NCI-H146 treated with DMSO at 0.1 percent for 48 hours (cell line): ENCODE data around the gene GOLGA8A.
"Not testable (repeated sequence)": the region's sequence is repeated elsewhere in the genome, so short reads cannot be mapped to it uniquely, and the experiment has no call there.

Experiments
- DNase-seq: peaks from one replicate; lab custom pipeline; 2025; ENCODE audit not compliant: unreplicated experiment; lab: John Stamatoyannopoulos, UW

GOLGA8A gene, protein sequence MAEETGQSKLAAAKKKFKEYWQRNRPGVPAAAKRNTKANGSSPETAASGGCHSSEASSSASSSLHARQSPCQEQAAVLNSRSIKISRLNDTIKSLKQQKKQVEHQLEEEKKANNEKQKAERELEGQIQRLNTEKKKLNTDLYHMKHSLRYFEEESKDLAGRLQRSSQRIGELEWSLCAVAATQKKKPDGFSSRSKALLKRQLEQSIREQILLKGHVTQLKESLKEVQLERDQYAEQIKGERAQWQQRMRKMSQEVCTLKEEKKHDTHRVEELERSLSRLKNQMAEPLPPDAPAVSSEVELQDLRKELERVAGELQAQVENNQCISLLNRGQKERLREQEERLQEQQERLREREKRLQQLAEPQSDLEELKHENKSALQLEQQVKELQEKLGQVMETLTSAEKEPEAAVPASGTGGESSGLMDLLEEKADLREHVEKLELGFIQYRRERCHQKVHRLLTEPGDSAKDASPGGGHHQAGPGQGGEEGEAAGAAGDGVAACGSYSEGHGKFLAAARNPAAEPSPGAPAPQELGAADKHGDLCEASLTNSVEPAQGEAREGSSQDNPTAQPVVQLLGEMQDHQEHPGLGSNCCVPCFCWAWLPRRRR

DNA sequence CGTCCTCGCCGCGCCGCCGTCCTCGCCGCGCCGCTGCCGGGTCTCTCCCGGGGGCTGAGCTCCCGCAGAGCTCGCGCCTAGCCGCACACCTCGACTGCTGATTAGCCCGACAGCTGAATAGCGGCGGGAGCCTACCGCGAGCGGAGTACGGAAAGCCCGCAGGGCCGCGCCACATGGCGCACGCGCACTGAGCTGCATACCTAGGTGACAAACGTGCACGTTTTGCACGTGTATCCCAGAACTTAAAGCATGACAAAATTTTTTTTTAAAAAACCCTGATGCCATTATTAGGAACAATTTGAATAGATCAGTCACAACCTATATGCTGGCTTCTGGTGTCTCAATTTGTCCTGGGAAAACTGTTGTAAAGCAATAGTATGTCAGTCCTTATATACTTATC, at the start of gene GOLGA8A:
Gene GOLGA8A (minus strand): TSS at position 122 of the 400 bp plus-strand sequence. CDS start 48,117 bp downstream, outside the sequence.
- peak; percentile 41 for DNase-seq

DNA sequence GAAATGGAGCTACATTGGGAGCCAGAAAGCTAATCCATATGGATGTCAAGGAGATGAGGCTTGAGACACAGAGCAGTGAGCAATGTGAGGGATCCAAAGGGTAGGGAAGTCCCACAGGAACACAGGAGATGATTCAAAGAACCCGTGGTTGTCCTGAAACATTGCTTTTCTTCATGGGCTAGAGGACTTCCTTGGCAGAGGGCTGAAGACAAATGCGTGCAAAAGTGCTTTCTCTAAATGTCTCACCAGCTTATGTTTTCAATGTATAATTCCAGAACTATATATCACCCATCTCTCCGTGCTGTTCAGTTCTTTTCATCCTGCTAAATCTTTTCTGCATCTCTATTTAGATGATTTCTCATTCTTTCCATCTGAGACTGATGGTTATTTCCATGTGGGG, 46.0 kb upstream of the GOLGA8A start:
- DNase-seq: no peak

DNA sequence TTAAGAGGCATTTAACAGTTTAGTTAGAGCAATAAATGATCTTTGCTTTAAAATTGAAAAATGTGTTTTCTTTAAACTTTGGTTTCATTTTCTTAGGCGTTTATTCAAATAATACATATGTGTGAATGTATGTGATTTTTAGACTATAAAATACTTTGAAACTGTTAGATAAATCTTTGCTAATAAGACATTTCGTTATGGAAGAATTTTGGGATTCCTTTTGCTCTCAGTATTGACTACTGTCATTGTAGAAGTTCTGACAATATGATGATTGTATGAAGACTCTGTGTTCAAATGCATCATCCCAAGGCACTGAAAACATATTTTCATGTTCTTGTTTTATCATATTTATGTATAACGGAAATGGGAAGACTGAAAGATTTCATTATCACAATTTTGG, 43.8 kb upstream of the GOLGA8A start:
- no peak for DNase-seq

DNA sequence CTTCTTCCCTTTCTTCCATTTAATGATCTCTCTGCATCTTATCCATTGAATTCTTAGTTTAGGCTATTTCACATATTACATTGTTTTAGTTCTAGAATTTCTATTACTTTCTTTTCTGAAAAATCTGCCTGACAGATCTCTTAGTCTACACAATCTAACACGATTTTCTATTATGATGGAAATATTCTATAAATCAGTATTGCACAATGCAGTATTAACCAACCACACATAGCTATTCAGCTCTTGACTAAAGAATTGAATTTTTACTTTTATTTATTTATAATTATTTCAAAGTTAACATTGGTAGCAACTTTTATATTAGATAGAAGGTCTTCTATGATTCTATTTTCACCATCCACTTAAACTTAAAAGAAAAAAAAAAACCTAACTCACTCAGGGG, 36.2 kb upstream of the GOLGA8A start:
- no peak for DNase-seq

DNA sequence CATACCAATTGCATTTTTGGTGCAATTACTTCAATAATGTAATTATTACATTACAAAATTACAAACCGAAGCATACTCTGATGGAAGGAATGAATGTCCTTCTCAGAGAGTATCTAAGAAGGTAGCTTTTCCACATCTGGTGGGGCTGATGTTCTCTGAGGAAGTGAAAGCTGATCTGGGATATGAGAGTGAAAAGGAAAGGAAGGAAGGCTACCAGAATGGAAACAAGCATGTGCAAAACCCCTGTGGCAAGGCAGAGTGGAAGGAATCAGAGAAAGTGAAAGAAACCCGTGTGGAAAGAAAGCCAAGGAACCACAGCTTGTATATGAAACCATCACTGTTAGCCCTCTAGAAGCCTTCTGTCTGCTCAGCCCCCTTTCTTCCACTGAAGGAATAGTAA, 35.3 kb upstream of the GOLGA8A start:
- DNase-seq: no peak

DNA sequence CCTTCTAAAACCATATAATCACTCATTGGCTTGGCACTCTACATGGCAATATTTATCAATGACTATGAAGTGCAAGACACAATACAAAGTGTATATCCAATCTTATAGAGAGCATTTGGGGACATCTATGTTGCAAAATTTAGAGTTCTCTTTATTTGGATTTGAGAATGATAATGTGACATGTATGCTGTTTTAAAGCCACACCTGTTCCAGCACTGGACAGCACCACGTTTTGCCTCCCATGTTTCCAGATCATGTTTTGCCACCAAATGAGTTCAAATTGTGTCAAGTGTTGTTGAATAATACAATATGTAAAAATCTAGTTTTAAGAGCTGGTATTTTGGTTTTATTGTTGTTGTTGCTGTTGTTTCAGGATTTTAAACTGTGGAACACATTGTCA, 33.3 kb upstream of the GOLGA8A start:
- no peak for DNase-seq

DNA sequence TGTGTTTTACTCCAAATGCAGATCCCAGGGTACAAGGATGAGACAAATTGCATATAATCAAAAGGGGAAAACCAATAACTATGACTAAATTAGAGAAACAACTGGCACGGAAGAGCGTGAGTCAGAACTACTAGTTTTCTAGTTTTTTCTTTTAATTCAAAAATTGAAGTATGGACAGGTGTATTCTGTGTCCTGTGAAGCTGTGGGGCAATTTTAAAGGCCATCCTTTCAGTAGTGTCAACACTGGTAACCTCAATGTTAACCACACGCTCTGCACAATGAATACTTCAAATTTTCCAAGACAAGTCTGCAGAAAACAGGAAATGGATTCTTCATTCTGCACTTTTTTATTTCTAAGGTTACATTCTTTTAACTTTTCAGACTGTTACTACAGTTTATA, 32.5 kb upstream of the GOLGA8A start:
- no peak for DNase-seq

DNA sequence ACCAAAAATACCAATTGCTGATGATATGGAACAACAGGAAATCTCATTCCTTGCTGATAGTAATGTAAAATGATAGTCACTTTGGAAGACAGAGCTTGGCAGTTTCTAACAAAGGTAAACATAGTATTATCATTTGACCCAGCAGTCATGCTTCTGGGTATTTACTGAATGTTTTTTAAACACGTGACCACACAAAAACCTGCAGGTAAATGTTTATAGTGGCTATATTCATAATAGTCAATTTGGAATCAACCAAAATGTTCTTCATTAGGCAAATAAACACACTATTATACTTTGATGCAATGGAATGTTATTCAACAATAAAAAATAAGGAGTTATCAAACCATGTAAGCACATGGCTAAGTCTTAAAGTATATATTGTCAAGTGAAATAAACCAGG, 24.1 kb upstream of the GOLGA8A start:
- no peak for DNase-seq

DNA sequence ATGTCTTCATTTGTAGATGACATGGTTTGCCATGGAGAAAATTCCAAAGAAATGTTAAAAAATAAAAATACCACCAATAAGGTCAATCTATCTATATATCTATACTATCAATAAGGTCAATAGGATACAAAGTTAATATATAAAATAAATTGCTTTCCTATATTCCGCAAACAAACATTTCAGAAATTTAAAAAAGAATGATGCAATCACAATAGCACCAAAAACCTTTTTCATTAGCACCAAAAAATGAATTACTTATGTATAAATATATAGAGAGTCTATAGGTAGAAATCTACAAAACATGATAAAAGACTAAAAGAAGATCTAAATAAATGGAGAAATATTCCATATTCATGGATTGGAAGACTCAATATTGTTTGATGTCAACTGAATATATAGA, 22.8 kb upstream of the GOLGA8A start:
- DNase-seq: no peak

DNA sequence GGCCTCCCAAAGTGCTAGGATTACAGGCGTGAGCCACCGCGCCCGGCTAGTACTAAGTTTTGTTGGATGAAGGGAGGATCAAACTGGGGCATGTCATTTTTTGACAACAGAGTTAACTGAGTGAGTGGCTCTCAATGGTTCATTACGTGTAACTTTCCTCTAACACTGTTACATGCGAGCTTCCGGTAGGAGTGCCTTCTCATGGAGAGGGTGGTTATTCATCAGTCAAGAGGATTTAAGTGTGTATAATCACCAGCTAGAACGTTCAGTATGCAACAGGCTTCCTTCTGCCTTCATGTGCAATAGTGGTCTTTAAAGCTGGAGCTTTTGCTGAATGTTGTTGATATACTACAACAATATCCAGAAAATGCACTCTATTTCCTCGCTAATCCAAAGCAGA, 19.1 kb upstream of the GOLGA8A start:
- DNase-seq: no peak

DNA sequence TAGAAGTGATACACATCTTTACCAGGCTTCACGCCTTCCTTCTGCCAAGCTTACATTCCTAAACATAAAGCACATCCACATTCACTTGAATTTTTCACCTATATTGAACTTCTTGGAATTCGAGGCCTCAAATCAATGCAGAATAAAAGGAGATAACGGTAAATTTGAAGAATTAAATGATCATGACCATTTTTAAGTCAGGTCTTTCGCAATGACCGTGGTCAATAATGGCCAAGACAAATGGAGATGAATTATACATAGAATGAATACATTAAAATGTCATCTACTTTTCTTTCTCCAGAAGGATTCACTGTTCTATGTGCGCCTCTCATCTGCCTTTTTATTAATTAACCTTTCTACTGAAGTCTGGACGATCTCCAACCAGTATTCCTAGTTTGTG, 5.3 kb upstream of the GOLGA8A start:
- DNase-seq: no peak

DNA sequence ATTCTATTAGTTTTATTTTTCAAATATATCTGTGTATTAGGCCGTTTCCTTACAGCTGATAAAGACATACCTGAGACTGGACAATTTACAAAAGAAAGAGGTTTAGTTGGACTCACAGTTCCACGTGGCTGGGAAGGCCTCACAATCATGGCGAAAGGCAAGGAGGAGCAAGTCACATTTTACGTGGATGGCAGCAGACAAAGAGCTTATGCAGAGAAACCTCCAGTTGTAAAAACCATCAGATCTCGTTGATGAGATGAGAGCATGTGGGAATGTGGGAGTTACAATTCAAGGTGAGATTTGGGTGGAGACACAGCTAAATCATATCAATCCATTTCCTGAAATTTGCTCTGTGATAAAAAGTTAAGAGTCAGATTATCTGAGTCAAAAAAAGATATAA, 2.3 kb upstream of the GOLGA8A start:
- DNase-seq: no peak

DNA sequence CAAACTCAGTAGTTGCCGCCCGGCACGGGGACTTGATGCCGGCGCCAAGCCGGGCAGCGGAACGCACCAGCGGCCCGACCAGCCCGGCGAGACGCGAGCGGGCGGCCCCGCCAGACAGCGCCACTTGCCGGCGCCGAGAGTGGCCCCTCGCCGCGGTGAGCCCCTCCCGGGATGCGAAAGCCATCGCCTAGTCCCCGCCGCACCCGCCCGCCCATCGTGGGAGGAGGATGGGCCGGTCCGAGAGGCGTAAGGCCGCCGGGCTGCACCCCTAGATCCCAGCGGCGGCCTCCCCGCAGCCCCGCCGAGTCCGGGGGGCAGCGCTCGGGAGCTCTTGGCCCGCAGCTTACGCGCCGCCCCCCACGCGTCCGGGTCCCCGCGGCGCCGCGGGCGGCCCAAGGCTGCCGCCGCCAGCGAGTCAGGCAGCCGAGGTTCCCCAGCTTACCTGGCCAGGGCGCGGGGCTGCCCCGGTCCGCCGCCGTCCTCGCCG, 609 bp downstream of the GOLGA8A start:
- no peak for DNase-seq

DNA sequence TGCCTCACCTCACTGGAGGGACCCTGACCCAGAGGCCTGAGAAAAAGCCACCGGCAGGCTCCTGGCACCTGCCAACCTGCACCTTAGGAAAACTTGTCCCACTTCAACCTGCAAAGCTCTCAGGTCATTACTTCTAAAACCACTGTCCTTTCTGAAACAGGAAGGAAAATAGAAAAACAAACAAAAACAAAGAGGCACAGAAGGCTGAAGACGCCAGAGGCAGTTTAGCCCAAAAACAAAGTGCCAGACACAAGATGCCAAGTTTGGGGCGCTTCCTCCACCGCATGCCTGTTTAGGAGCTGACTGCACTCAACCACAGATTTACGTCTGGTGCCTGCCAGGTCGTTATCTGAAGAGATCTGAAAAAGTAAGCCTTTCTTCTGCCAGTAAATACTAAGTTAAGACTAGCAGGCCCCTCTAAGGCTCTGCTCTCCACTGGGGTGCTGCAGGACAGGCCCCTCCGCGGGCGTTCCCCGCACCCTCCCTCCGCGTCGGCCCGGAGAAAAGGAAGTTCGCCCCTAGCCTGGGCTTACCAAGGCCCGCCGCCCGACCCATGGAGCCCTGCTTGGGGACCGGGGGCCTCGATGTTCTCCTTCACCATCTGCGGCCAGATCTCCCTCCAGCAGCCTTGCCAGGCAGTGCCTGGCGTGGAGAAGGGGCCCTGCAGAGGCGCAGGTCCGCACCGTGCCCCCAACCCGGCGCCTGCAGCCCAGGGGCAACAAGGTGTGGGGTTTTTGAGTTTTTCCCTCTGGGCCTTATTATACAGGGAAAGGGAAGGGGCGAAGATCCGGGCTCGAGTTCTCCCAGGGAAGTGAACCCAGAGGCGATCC, 1.3 kb downstream of the GOLGA8A start:
- DNase-seq: no peak

DNA sequence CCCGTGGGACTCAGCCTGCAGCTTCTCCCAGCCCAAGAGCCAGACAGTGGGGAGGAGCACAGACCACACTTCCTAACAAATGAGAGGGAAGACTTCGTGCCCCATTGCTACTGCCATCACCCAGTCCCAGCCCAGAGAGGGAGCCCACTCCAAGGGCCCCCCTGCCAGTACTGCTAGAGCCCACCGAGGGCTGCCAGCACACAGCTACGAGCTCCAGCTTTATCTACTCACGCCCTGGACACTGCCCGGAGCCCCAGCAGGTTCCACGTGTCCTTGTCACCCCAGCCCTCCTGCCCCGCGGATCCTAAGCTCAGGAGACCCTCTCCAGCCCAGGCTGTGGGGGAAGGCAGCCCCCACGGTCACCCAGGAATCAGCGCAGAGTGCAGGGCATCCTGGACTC, 1.9 kb downstream of the GOLGA8A start:
- DNase-seq: no peak

DNA sequence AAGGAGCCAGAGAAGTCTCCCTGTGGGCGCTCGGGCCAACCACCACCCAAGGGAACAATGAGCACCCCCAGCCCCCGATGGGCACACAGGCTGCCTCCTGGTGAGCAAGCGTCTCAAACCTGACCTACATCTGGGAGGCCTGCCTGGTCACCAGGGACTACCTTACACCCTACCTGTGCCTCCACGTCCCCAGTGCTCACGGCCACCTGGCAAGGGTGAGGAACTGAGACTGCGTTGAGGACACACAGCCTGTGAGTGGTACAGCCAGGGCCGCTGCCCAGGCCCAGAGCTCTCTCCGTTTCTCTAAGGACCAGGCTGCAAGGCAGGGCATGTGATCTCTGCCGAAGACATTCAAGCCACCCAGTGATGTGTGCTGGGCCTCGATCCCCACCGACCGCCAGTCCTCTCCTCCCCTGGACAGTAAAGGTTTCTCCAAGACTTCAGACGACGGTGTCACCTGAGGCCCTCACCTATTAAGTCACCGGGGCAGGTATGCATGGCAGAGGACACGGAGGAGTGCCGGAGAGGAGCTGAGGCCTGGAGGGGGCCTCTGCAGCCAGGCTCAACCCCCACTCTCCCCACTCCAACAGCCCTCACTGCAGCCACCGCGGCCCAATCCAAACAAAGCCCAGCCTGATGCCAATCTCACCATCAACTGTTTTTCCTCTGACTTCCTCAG, 2.8 kb downstream of the GOLGA8A start:
- no peak for DNase-seq

DNA sequence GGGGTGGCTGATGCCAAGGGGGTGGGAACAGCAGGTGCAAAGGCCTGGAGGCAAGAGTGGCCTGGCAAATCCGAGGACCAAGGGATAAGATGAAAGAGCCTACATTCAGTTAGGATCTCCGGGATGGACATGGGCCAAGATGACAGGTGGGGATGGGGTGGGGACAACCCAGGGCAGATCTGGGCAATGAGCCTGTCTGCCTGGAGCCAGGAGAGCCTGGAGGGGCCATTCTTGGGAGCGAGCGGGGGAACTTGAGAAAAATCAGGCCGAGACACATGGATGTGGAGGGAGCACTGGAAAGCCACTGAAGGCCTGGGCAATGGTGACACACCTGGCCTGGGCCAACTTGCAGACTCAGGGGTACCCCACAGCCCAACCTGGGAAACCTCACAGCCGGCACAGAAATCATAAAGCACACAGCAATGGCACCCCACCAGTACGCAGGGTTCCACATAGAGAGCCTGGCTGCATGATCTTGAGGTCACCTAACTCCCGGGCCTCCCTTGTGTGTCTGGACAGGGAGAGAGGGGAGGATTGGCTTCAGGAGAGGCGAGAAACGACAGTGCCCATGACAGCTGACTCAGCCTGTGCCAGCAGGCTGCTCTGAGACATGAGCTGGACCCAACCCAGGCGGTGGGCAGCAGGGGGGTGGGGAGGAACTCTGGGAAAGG, 3.5 kb downstream of the GOLGA8A start:
- DNase-seq: not testable (repeated sequence)

DNA sequence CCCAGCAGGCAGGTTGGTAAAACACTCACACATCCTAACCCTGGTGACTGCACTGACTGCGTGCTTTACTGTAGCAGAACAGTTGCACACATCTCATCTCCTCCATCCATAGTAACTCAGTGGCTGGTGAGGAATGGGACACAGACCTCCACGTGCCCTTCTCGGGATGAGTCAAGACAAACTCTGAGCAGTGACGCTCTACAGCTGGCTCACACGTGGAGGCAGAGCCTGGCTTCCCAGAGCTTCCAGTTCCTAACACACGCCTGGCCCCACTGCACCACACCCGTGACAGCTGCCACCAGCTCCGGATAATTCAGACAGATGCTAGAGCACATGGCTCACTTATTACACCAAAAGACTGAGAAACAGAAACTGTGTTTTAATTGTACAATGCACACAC, 7.0 kb downstream of the GOLGA8A start:
- not testable (repeated sequence) for DNase-seq

DNA sequence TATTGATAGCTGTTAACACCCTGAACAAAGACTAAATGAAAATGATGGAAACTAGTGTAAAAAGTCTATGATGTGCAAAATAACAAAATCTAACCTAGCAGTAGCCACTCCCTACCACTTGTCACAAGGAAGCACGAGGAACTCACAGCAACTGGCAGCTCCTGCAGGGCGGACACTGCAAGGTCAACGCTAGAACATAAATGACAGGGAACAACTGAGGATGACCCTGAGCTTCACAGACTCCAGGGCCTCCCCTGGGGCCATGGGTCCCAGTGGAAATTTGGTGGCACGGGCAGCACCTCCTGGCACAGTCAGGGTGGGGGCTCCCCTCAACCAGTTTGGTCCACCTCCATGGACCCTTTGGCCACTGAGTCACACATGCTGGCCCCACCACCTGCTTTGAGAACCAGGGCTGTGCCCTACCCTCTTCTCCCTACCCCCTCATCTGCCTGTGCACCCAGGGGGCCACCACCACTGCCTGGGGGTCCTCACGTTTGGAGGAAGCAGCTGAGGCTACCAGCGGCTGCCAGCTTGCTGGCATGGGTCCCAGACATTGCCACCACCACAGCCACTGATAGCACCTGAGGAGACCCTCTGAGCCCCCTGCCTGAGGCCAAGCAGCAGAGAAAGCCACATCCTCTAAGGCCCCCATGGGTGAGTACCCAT, 14.1 kb downstream of the GOLGA8A start:
- DNase-seq: not testable (repeated sequence)

DNA sequence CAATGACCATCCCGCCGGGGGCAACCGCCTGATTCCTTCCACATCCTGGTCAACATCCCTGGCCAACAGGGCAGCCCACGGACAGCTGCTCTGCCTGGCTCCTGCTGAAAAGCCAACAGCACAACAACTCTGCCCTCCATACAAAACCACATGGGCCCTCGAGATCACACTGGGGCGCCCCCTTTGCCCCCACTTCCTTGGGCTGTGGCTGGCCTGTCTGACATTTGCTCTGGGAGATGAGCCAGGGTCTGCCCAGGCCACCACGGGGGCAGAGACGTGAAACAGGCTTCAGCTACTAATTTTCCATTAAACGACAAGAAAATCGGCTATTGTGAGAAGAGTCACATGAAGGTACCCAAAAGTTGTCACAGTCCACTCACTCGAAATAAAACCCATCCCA, 16.7 kb downstream of the GOLGA8A start:
- not testable (repeated sequence) for DNase-seq
